GM21515 (cell line): ENCODE results near the gene HOXC10.

Experiments
- ATAC-seq: cut with Tn5 transposase; IDR thresholded peaks from one replicate; pipeline ENCODE4 v1.9.1; 2021; ENCODE audit not compliant: unreplicated experiment

Gene HOXC10

DNA sequence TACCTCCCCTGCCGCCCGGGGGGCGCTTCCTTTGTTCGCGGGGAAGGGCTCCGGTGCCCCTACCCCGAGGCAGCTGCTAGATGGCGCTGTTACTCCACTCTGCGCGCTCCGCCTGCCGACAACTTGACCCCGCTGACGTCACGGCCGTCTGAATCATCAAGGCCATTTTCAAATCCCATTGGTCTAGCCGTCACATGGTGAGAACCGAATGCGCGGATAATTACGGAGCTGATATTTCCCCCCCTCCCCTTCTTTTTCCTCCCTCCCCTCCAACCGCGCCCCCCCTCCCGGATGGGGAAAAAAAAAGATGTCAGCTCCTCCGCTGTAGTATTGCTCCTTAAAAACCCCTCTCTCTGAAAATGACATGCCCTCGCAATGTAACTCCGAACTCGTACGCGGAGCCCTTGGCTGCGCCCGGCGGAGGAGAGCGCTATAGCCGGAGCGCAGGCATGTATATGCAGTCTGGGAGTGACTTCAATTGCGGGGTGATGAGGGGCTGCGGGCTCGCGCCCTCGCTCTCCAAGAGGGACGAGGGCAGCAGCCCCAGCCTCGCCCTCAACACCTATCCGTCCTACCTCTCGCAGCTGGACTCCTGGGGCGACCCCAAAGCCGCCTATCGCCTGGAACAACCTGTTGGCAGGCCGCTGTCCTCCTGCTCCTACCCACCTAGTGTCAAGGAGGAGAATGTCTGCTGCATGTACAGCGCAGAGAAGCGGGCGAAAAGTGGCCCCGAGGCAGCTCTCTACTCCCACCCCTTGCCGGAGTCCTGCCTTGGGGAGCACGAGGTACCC lies at the start of gene HOXC10:
HOXC10 (plus strand) TSS at position 246 of the 791 bp plus-strand sequence; CDS start at position 360, 114 bp downstream.
- no peak for ATAC-seq

DNA sequence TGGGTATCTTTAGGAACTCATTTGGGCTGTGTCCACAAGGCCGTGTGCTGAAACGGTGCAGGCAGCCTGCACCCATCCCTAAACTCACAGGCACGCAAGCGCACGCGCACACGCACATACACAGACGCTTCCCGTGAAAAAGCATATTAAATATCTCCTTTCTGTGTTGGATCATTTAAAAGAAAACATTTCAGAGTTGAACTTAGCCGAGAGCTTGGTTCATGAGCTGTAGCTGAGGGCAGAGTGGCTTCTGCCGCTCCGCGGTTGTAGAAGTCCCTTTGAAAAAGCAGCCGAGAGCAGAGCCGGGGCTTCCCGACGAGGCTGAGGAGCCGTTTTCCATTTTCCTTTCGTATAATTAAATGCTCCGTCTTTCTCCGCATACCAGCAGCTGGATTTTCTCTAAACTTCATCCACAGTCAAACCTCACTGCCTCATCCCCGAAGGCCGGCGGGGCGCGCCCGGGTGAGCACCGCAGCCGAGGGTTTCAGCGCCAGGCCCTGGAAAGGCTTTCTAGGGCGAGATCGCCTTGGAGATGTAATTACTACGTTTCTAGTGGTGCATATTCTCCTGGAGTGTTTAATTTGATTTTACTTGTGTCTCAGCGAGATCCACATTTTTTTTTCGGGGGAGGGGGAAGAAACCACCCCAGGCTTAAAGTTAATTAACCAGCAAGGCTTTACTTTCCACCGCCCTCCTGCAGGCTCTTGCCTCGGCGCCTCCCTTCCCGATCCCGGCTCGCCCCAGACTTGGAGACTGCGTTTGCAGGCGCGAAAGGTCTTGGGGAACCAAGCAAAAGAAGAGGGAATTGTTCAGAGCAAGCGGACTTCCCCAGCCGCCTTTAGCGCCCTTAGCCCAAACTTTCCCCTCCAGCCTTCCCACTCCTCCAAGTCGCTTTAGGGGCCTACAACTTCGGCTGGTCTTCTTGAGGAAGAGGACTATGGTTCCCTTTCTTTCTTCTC lies 49.3 kb upstream of the HOXC10 start:
- ATAC-seq, result no peak

GRCh38 chr12:53937099-53937498 lies 47.8 kb upstream of the HOXC10 start:
- no peak for ATAC-seq

GRCh38 chr12:53937596-53938325 lies 47.2 kb upstream of the HOXC10 start:
- ATAC-seq, result no peak

DNA sequence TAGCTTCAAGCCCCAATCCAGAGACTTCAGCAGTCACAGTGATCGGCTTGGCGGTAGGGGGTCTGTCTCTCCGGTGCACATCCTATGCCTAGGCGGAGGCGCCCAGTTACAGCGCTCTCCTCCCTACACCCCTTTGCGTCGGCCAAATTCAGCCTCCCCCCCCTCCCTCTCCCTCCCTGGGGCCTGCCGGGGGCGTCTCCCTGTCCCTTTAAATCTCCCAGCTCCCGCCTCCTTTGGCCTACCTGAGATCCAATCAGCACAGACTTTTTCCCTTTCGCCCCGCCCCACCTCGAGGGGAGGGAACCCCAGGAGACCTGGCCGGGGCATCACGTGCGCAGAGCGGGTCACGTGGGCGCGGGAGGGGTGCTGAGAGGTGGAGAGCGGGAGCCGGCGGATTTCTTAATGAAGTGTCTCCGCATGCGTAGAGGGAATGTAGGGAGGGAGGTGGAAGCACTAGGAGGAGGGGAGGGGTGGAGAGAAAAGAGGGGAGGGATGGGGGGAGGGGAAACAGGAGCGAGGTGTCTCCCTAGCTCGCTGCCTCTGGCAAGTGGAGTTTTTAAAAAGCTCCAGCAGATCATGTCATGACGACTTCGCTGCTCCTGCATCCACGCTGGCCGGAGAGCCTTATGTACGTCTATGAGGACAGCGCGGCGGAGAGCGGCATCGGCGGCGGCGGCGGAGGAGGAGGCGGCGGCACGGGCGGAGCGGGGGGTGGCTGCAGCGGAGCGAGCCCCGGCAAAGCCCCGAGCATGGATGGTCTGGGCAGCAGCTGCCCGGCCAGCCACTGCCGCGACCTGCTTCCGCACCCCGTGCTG lies 46.4 kb upstream of the HOXC10 start, which contains the start of gene HOXC13:
HOXC13 (plus strand) TSS at position 506 of the 815 bp plus-strand sequence; CDS start at position 582, 76 bp downstream.
- ATAC-seq, result no peak

- ATAC-seq, result no peak
These were observed 45.5 kb upstream of the HOXC10 start for GRCh38 chr12:53939141-53940108.

- ATAC-seq, result no peak
These were observed 44.4 kb upstream of the HOXC10 start for GRCh38 chr12:53940443-53941014.

DNA sequence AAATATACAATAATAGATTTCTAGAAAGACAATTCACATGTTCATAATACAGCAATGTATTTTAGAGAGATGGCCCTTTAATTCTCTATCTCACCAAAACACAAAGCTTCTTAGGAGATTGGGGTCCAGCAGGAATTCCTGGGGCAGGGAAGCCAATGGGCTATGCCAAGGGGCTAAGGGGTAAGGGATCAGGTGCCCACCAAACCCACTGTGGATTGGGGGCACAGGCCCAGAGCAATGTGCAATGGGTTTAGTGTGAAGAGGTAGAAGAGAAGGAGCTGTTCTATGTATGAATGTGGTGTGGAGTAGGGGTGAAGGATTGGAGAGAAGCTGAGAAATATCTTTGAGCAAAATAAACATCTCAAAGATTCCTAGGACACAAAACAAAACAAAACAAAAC lies 43.8 kb upstream of the HOXC10 start:
- no peak for ATAC-seq

- no peak for ATAC-seq
These were observed 43.2 kb upstream of the HOXC10 start for GRCh38 chr12:53941750-53942149.

GRCh38 chr12:53942467-53942997 lies 42.4 kb upstream of the HOXC10 start:
- no peak for ATAC-seq

DNA sequence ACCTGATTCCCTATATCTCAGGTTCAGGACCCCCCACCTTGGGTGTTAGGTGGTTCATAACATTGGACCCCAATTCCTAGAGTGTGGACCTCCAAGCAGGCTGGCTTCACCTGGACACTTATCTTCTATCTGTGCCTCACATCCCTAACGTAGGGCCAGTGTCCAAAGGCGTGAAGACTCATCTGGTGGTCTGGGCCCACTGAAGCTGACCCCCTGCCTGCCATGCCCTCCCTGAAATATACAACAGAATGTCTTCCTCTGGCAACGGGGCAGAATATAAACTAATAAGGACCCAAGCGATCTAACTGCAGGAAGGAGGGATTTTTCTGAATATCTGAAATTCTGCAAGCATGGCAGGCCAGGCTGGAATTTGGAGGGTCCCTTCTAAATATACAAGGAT lies 40.7 kb upstream of the HOXC10 start:
- no peak for ATAC-seq

- no peak for ATAC-seq
These were observed 39.8 kb upstream of the HOXC10 start for GRCh38 chr12:53944907-53945847.

- ATAC-seq, result no peak
These were observed 37.2 kb upstream of the HOXC10 start for GRCh38 chr12:53947743-53948142.

DNA sequence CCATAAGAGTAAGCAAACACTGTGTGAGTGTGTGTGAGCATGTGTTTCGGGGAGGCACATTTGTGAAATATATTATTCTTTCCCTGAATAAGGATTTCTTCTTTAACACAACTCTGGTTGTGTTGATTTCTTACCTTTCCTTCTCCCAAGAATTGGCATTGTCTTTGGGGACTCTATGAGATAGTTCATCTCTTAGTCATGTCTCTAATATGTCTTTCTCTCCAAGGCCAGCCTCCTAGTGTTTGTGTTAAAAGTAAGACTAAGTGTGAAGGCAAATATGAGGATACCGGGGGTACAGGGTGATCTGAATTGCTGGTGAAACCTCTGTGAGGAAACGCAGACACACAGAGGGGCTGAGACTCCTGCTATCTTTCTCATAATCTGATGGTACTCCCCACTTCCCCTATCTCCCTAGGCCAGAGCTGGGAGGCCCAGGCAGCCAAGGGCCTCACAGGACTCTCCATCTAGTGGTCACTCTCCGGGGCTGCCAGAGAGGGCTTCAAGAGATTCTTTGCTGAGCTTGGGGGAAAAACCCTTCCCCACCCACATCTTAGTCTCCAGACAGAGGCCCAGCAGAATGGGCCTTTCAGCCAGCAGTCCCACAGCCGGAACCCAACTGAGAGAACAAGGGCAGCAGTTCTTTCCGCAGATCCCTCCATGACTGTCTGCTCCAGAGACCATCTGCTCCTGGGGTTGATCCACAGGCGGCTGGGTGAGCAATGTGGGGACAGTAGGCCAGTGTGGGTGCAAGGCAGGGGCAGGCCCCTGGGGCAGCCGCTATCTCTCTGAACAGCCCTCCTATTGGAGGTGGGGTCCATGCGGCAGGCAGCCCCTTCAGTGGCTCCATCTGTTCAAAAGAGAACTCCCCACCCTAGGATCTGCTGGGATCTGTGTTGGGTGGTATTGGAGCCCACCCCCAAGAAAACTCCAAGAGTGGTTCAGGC lies 36.0 kb upstream of the HOXC10 start:
- no peak for ATAC-seq

DNA sequence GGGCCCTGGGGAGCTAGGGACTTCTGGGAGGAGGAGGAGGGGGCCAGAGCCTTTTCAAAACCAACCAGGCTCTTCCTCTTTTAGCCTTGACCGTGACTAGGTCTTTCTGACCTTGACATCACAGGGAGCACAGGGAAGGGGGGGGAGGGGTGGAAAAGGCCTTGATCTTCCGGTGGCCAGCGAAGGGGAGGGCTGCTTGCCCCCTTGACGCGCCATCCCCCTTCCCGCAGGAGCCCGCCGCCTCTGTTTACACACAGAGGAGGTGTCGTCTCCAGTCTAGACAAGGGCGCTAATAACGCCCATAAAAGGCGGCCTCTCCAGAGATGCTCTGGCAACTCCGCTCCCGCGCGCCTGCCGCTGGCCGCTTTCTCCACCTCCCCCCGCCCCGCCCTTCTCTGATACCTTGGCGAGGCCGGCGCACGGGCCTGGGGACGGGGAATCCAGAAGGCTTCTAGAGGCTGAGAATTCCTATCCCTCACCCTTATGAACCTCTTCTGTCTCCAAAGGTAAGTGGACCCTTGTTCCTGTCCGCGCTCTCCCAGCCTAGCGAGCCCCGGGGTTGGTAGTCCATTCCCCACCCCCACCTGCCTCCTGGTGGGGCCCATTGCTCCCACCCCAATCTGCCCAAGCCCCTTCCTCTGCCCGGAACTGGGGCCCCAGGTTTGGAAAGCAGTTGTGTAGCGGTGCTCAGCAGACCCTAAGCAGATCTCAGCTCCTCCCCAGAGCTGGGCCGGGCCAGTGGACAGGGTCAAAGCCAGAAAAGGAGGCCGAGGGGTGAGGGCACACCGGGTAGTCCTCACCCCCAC lies 35.1 kb upstream of the HOXC10 start:
- no peak for ATAC-seq

DNA sequence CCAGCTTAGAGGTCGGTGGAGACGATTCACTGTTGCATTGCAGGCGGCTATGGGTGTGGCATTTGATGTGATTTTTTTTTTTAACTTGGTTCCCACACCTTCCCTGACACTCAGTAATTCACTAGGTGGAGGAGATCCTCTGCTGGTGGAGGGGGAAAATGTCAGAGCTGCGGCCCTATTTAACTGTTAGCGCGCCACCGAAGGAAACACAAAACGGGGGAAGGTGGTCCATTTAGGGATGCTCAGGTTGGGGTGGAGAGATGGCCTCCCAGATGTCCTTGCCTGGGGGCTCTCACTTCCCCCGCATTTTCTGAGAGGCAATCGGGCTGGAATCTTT lies 34.5 kb upstream of the HOXC10 start:
- ATAC-seq, result no peak
